Measurements from ENCODE around the gene OR5H1. TPM values are rescaled to one million over a fixed set of nuclear protein-coding genes. Genes with fewer than 3 reads are reported as not detected.

The OR5H1 gene
- total RNA-seq, 1 experiment from 2014 or later = not detected

GRCh38 chr3:98185180-98185579 is 54.7 kb downstream of the OR5H1 start:
- H3K27ac Mint-ChIP-seq (ENCODE audit: low read depth, unreplicated experiment) = no peak overlapping the region
- no peak overlapping the region for H3K4me3 Mint-ChIP-seq (ENCODE audit: unreplicated experiment)
- ChIA-PET CTCF (interaction anchor here (0.7 kb wide), 1 partner anchor 144 kb away, joined by 4 read pairs; no protein-coding TSS in a partner anchor), POLR2A (no interaction called here)
- no TSS peak for BruUV-seq (replicated peaks)
- no peaks in the 10 kb centered on the region for H3K36me3 Mint-ChIP-seq (ENCODE audit: insufficient read depth, unreplicated experiment)
- no peak for TF ChIP-seq CTCF (IDR thresholded peaks at IDR 0.05; ENCODE audit: unreplicated experiment)
- no peaks in the 10 kb centered on the region for H3K27me3 Mint-ChIP-seq (ENCODE audit: insufficient read depth, unreplicated experiment)
- intact Hi-C loops (cut with micrococcal nuclease) = loop anchor here (2.0 kb wide), 1 partner anchor 146 kb away; no protein-coding TSS in a partner anchor
- no peaks in the 10 kb centered on the region for H3K9me3 Mint-ChIP-seq (ENCODE audit: unreplicated experiment)
- H3K4me1 Mint-ChIP-seq (ENCODE audit: insufficient read depth, unreplicated experiment) = no peaks in the 10 kb centered on the region
- DNase-seq (ENCODE audit: unreplicated experiment) = peak; percentile 18

Other genes with a start within 250 kb of the OR5H1 start
- gene RIOX2, start 158.3 kb upstream of the OR5H1 start, total RNA-seq (2022) = 51.8 and 73.9 TPM in 2 replicates
- gene GABRR3, start 95.4 kb upstream of the OR5H1 start, total RNA-seq (2022) = not detected in 2 replicates
- not detected in 2 replicates for gene OR5AC2, start 43.5 kb upstream of the OR5H1 start, total RNA-seq (2022)
- gene OR5H14, start 16.8 kb downstream of the OR5H1 start, total RNA-seq (2022) = not detected in 2 replicates
- not detected in 2 replicates for gene OR5H15, start 36.0 kb downstream of the OR5H1 start, total RNA-seq (2022)
- not detected in 2 replicates for gene OR5H6, start 133.5 kb downstream of the OR5H1 start, total RNA-seq (2022)
- not detected in 2 replicates for gene OR5H2, start 151.8 kb downstream of the OR5H1 start, total RNA-seq (2022)
- not detected in 2 replicates for gene OR5K4, start 223.1 kb downstream of the OR5H1 start, total RNA-seq (2022)

Data from MCF 10A (cell line).